GM19099 (cell line): Measurements from ENCODE around the gene GSG1L.

ENCODE experiments used
- POLR2A ChIP-seq: IDR thresholded peaks from 3 replicates; pipeline ENCODE4 v1.6.1; 2011; ENCODE audit warnings: low read depth; ENCODE audit not compliant: insufficient read length; ENCODE audit errors: extremely low read depth

The GSG1L gene

GRCh38 chr16:28086186-28087139 lies 22.9 kb upstream of the GSG1L start:
- TF ChIP-seq POLR2A, result no peak

GRCh38 chr16:28085389-28086171 lies 22.1 kb upstream of the GSG1L start:
- TF ChIP-seq POLR2A, result no peak

GRCh38 chr16:28084209-28084608 lies 20.7 kb upstream of the GSG1L start:
- TF ChIP-seq POLR2A, result no peak

- TF ChIP-seq POLR2A, result no peak
These were observed 19.1 kb upstream of the GSG1L start for GRCh38 chr16:28082624-28083023.

- TF ChIP-seq POLR2A, result no peak
These were observed 18.0 kb upstream of the GSG1L start for GRCh38 chr16:28081391-28081968.

GRCh38 chr16:28078261-28078660 lies 14.7 kb upstream of the GSG1L start:
- no peak for TF ChIP-seq POLR2A

GRCh38 chr16:28073836-28074235 lies 10.3 kb upstream of the GSG1L start:
- TF ChIP-seq POLR2A, result no peak

GRCh38 chr16:28072087-28072486 lies 8.6 kb upstream of the GSG1L start:
- TF ChIP-seq POLR2A, result no peak

GRCh38 chr16:28069971-28070794 lies 6.7 kb upstream of the GSG1L start:
- no peak for TF ChIP-seq POLR2A

GRCh38 chr16:28068976-28069375 lies 5.5 kb upstream of the GSG1L start:
- TF ChIP-seq POLR2A, result no peak

GRCh38 chr16:28067604-28068379 lies 4.3 kb upstream of the GSG1L start:
- no peak for TF ChIP-seq POLR2A

GRCh38 chr16:28064706-28065249 lies 1.3 kb upstream of the GSG1L start:
- TF ChIP-seq POLR2A, result no peak

- no peak for TF ChIP-seq POLR2A
These were observed 636 bp upstream of the GSG1L start for GRCh38 chr16:28064150-28064549.

- TF ChIP-seq POLR2A, result no peak
These were observed 530 bp downstream of the GSG1L start for GRCh38 chr16:28062847-28063521.
